Measurements from ENCODE around the gene U2AF2.
A peak's percentile ranks its signal among the peaks of the same experiment; 100 is the strongest.

The U2AF2 gene

GRCh38 chr19:55624109-55625003, 30.5 kb upstream of the U2AF2 start, which contains the start of gene ZNF784:
Gene ZNF784 (minus strand): TSS chr19:55624566. CDS start chr19:55624561, 5 bp downstream.
- Histone ChIP-seq H3K36me3 (ENCODE audit: control insufficient read depth, insufficient read depth, low read length) (no peaks in the 10 kb centered on the region), H3K27me3 (ENCODE audit: control insufficient read depth, insufficient read depth, low read length) (no peaks in the 10 kb centered on the region), H3K4me1 (ENCODE audit: control insufficient read depth, insufficient read depth, low read length) (no peaks in the 10 kb centered on the region), H3K9ac (ENCODE audit: low read length) (peak within 1 kb of the TSS; percentile 75), H3K4me3 (ENCODE audit: low read length) (peak within 1 kb of the TSS; percentile 80), H3K27ac (ENCODE audit: low read depth, low read length) (peak within 1 kb of the TSS; percentile 96)

- no peak overlapping the region for H3K9ac ChIP-seq (ENCODE audit: low read length)
- no peaks in the 10 kb centered on the region for H3K27me3 ChIP-seq (ENCODE audit: control insufficient read depth, insufficient read depth, low read length)
- no peaks in the 10 kb centered on the region for H3K36me3 ChIP-seq (ENCODE audit: control insufficient read depth, insufficient read depth, low read length)
- H3K27ac ChIP-seq (ENCODE audit: low read depth, low read length): peak overlapping the region; percentile 96
- no peaks in the 10 kb centered on the region for H3K4me1 ChIP-seq (ENCODE audit: control insufficient read depth, insufficient read depth, low read length)
- peak overlapping the region; percentile 80 for H3K4me3 ChIP-seq (ENCODE audit: low read length)
Observed at GRCh38 chr19:55625004-55625326, 29.9 kb upstream of the U2AF2 start.

GRCh38 chr19:55626350-55626749, 28.5 kb upstream of the U2AF2 start:
- Histone ChIP-seq H3K27ac (ENCODE audit: low read depth, low read length) (no peak overlapping the region), H3K27me3 (ENCODE audit: control insufficient read depth, insufficient read depth, low read length) (no peaks in the 10 kb centered on the region), H3K4me1 (ENCODE audit: control insufficient read depth, insufficient read depth, low read length) (no peaks in the 10 kb centered on the region), H3K36me3 (ENCODE audit: control insufficient read depth, insufficient read depth, low read length) (no peaks in the 10 kb centered on the region), H3K9ac (ENCODE audit: low read length) (no peak overlapping the region), H3K4me3 (ENCODE audit: low read length) (no peak overlapping the region)

GRCh38 chr19:55632463-55632834, 22.4 kb upstream of the U2AF2 start:
- Histone ChIP-seq H3K27me3 (ENCODE audit: control insufficient read depth, insufficient read depth, low read length) (no peaks in the 10 kb centered on the region), H3K4me3 (ENCODE audit: low read length) (no peak overlapping the region), H3K27ac (ENCODE audit: low read depth, low read length) (no peak overlapping the region), H3K36me3 (ENCODE audit: control insufficient read depth, insufficient read depth, low read length) (peaks cover 2% of the 10 kb centered on the region), H3K4me1 (ENCODE audit: control insufficient read depth, insufficient read depth, low read length) (peaks cover 11% of the 10 kb centered on the region), H3K9ac (ENCODE audit: low read length) (no peak overlapping the region)

- Histone ChIP-seq H3K4me1 (ENCODE audit: control insufficient read depth, insufficient read depth, low read length) (peaks cover 11% of the 10 kb centered on the region), H3K4me3 (ENCODE audit: low read length) (no peak overlapping the region), H3K36me3 (ENCODE audit: control insufficient read depth, insufficient read depth, low read length) (peaks cover 2% of the 10 kb centered on the region), H3K27me3 (ENCODE audit: control insufficient read depth, insufficient read depth, low read length) (no peaks in the 10 kb centered on the region), H3K27ac (ENCODE audit: low read depth, low read length) (no peak overlapping the region), H3K9ac (ENCODE audit: low read length) (no peak overlapping the region)
Observed at GRCh38 chr19:55633861-55634260, 21.0 kb upstream of the U2AF2 start.

GRCh38 chr19:55635334-55635717, 19.5 kb upstream of the U2AF2 start:
- H3K27ac ChIP-seq (ENCODE audit: low read depth, low read length): peak overlapping the region; percentile 96
- peaks cover 2% of the 10 kb centered on the region for H3K36me3 ChIP-seq (ENCODE audit: control insufficient read depth, insufficient read depth, low read length)
- peak overlapping the region; percentile 99 for H3K4me3 ChIP-seq (ENCODE audit: low read length)
- H3K9ac ChIP-seq (ENCODE audit: low read length): peak overlapping the region; percentile 100
- H3K27me3 ChIP-seq (ENCODE audit: control insufficient read depth, insufficient read depth, low read length): no peaks in the 10 kb centered on the region
- peaks cover 18% of the 10 kb centered on the region for H3K4me1 ChIP-seq (ENCODE audit: control insufficient read depth, insufficient read depth, low read length)

GRCh38 chr19:55635856-55636440, 18.9 kb upstream of the U2AF2 start:
- Histone ChIP-seq H3K4me1 (ENCODE audit: control insufficient read depth, insufficient read depth, low read length) (peaks cover 20% of the 10 kb centered on the region), H3K36me3 (ENCODE audit: control insufficient read depth, insufficient read depth, low read length) (peaks cover 2% of the 10 kb centered on the region), H3K27ac (ENCODE audit: low read depth, low read length) (peak overlapping the region; percentile 96), H3K9ac (ENCODE audit: low read length) (peak overlapping the region; percentile 100), H3K4me3 (ENCODE audit: low read length) (peak overlapping the region; percentile 99), H3K27me3 (ENCODE audit: control insufficient read depth, insufficient read depth, low read length) (no peaks in the 10 kb centered on the region)

- Histone ChIP-seq H3K4me1 (ENCODE audit: control insufficient read depth, insufficient read depth, low read length) (peaks cover 20% of the 10 kb centered on the region), H3K9ac (ENCODE audit: low read length) (no peak overlapping the region), H3K4me3 (ENCODE audit: low read length) (no peak overlapping the region), H3K36me3 (ENCODE audit: control insufficient read depth, insufficient read depth, low read length) (peaks cover 2% of the 10 kb centered on the region), H3K27me3 (ENCODE audit: control insufficient read depth, insufficient read depth, low read length) (no peaks in the 10 kb centered on the region), H3K27ac (ENCODE audit: low read depth, low read length) (no peak overlapping the region)
Observed at GRCh38 chr19:55636723-55637122, 18.1 kb upstream of the U2AF2 start.

- H3K27me3 ChIP-seq (ENCODE audit: control insufficient read depth, insufficient read depth, low read length): no peaks in the 10 kb centered on the region
- H3K4me1 ChIP-seq (ENCODE audit: control insufficient read depth, insufficient read depth, low read length): peaks cover 19% of the 10 kb centered on the region
- peaks cover 2% of the 10 kb centered on the region for H3K36me3 ChIP-seq (ENCODE audit: control insufficient read depth, insufficient read depth, low read length)
- H3K27ac ChIP-seq (ENCODE audit: low read depth, low read length): no peak overlapping the region
- H3K4me3 ChIP-seq (ENCODE audit: low read length): no peak overlapping the region
- no peak overlapping the region for H3K9ac ChIP-seq (ENCODE audit: low read length)
Observed at GRCh38 chr19:55637534-55637933, 17.3 kb upstream of the U2AF2 start.

- H3K27ac ChIP-seq (ENCODE audit: low read depth, low read length): no peak overlapping the region
- H3K36me3 ChIP-seq (ENCODE audit: control insufficient read depth, insufficient read depth, low read length): peaks cover 2% of the 10 kb centered on the region
- no peak overlapping the region for H3K4me3 ChIP-seq (ENCODE audit: low read length)
- no peak overlapping the region for H3K9ac ChIP-seq (ENCODE audit: low read length)
- H3K4me1 ChIP-seq (ENCODE audit: control insufficient read depth, insufficient read depth, low read length): peaks cover 23% of the 10 kb centered on the region
- H3K27me3 ChIP-seq (ENCODE audit: control insufficient read depth, insufficient read depth, low read length): no peaks in the 10 kb centered on the region
Observed at GRCh38 chr19:55638864-55639359, 15.9 kb upstream of the U2AF2 start.

GRCh38 chr19:55640043-55640576, 14.7 kb upstream of the U2AF2 start:
- Histone ChIP-seq H3K27ac (ENCODE audit: low read depth, low read length) (peak overlapping the region; percentile 86), H3K4me1 (ENCODE audit: control insufficient read depth, insufficient read depth, low read length) (peaks cover 30% of the 10 kb centered on the region), H3K27me3 (ENCODE audit: control insufficient read depth, insufficient read depth, low read length) (no peaks in the 10 kb centered on the region), H3K4me3 (ENCODE audit: low read length) (peak overlapping the region; percentile 74), H3K36me3 (ENCODE audit: control insufficient read depth, insufficient read depth, low read length) (no peaks in the 10 kb centered on the region), H3K9ac (ENCODE audit: low read length) (peak overlapping the region; percentile 68)

GRCh38 chr19:55640577-55641425, 14.0 kb upstream of the U2AF2 start, which contains the start of gene ZNF580:
Gene ZNF580 (plus strand): TSS chr19:55641002. CDS start chr19:55642509, 1,507 bp downstream.
- no peaks in the 10 kb centered on the region for H3K27me3 ChIP-seq (ENCODE audit: control insufficient read depth, insufficient read depth, low read length)
- H3K4me3 ChIP-seq (ENCODE audit: low read length): peak within 1 kb of the TSS; percentile 92
- peaks cover 27% of the 10 kb centered on the region for H3K4me1 ChIP-seq (ENCODE audit: control insufficient read depth, insufficient read depth, low read length)
- H3K36me3 ChIP-seq (ENCODE audit: control insufficient read depth, insufficient read depth, low read length): no peaks in the 10 kb centered on the region
- peak within 1 kb of the TSS; percentile 68 for H3K9ac ChIP-seq (ENCODE audit: low read length)
- H3K27ac ChIP-seq (ENCODE audit: low read depth, low read length): peak within 1 kb of the TSS; percentile 86

All from rectal smooth muscle tissue (tissue), 1 donor.